ENCODE results near the gene AGRN.

AGRN gene

GRCh38 chr1:1066403-1067283 is 46.7 kb downstream of the AGRN start:
- H3K4me3 ChIP-seq (ENCODE audit: low read depth, low read length) = no peak overlapping the region
- TF ChIP-seq MYC (IDR thresholded peaks at IDR 0.05; ENCODE audit: low read depth, low read length) (no peak), CTCF (IDR thresholded peaks at IDR 0.05; ENCODE audit: low read depth, low read length) (no peak), POLR2A (IDR thresholded peaks at IDR 0.05; ENCODE audit: extremely low read depth, insufficient read length) (no peak), MAX (IDR thresholded peaks at IDR 0.05; ENCODE audit: low read depth, low read length) (no peak)
- no peak for DNase-seq (ENCODE audit: low read depth)

- no peak overlapping the region for H3K4me3 ChIP-seq (ENCODE audit: low read depth, low read length)
- TF ChIP-seq CTCF (IDR thresholded peaks at IDR 0.05; ENCODE audit: low read depth, low read length) = no peak
- TF ChIP-seq MAX (IDR thresholded peaks at IDR 0.05; ENCODE audit: low read depth, low read length) = no peak
- TF ChIP-seq MYC (IDR thresholded peaks at IDR 0.05; ENCODE audit: low read depth, low read length) = no peak
- no peak for TF ChIP-seq POLR2A (IDR thresholded peaks at IDR 0.05; ENCODE audit: extremely low read depth, insufficient read length)
- DNase-seq (ENCODE audit: low read depth) = no peak
These were observed 47.5 kb downstream of the AGRN start for GRCh38 chr1:1067284-1067859.

- no peak overlapping the region for H3K4me3 ChIP-seq (ENCODE audit: low read depth, low read length)
- DNase-seq (ENCODE audit: low read depth) = no peak
- TF ChIP-seq POLR2A (IDR thresholded peaks at IDR 0.05; ENCODE audit: extremely low read depth, insufficient read length) (no peak), CTCF (IDR thresholded peaks at IDR 0.05; ENCODE audit: low read depth, low read length) (no peak), MAX (IDR thresholded peaks at IDR 0.05; ENCODE audit: low read depth, low read length) (no peak), MYC (IDR thresholded peaks at IDR 0.05; ENCODE audit: low read depth, low read length) (no peak)
These were observed 48.1 kb downstream of the AGRN start for GRCh38 chr1:1067860-1068516.

- DNase-seq (ENCODE audit: low read depth) = no peak
- no peak overlapping the region for H3K4me3 ChIP-seq (ENCODE audit: low read depth, low read length)
- TF ChIP-seq CTCF (IDR thresholded peaks at IDR 0.05; ENCODE audit: low read depth, low read length) (no peak), MYC (IDR thresholded peaks at IDR 0.05; ENCODE audit: low read depth, low read length) (no peak), POLR2A (IDR thresholded peaks at IDR 0.05; ENCODE audit: extremely low read depth, insufficient read length) (no peak), MAX (IDR thresholded peaks at IDR 0.05; ENCODE audit: low read depth, low read length) (no peak)
These were observed 48.7 kb downstream of the AGRN start for GRCh38 chr1:1068517-1069055.

- H3K4me3 ChIP-seq (ENCODE audit: low read depth, low read length) = no peak overlapping the region
- DNase-seq (ENCODE audit: low read depth) = peak; percentile 34
- TF ChIP-seq POLR2A (IDR thresholded peaks at IDR 0.05; ENCODE audit: extremely low read depth, insufficient read length) (no peak), MYC (IDR thresholded peaks at IDR 0.05; ENCODE audit: low read depth, low read length) (no peak), MAX (IDR thresholded peaks at IDR 0.05; ENCODE audit: low read depth, low read length) (no peak), CTCF (IDR thresholded peaks at IDR 0.05; ENCODE audit: low read depth, low read length) (no peak)
These were observed 49.3 kb downstream of the AGRN start for GRCh38 chr1:1069056-1069710.
